ENCODE results near the gene KDM2B.

The KDM2B gene

GRCh38 chr12:121446750-121447149 lies 134.1 kb downstream of the KDM2B start:
- no peak for DNase-seq
- no peak overlapping the region for H2AFZ ChIP-seq (ENCODE audit: low read length)
- no peaks in the 10 kb centered on the region for H3K27me3 ChIP-seq (replicated peaks; ENCODE audit: insufficient read depth, low read length)
- TF ChIP-seq EZH2phosphoT487 (IDR thresholded peaks at IDR 0.05; ENCODE audit: low read length) (no peak), CTCF (IDR thresholded peaks at IDR 0.05; ENCODE audit: low read length) (no peak), EZH2 (optimal IDR thresholded peaks at IDR 0.05; ENCODE audit: low read depth, low read length) (no peak)
- no peak overlapping the region for H3K4me2 ChIP-seq (ENCODE audit: low read depth, low read length)
- no peak overlapping the region for H3K27ac ChIP-seq (ENCODE audit: low read length)
- H3F3A ChIP-seq (ENCODE audit: insufficient read depth, low read length): no peaks in the 10 kb centered on the region
- no peaks in the 10 kb centered on the region for H4K20me1 ChIP-seq (ENCODE audit: insufficient read depth, low read length)
- no peaks in the 10 kb centered on the region for H3K9me3 ChIP-seq (replicated peaks; ENCODE audit: insufficient read depth, low read length)
- no peaks in the 10 kb centered on the region; the same call in 1 of the 2 replicates for H3K4me1 ChIP-seq (ENCODE audit: low read length)
- no peak overlapping the region for H3K4me3 ChIP-seq (ENCODE audit: low read length)
- H3K9me2 ChIP-seq (replicated peaks; ENCODE audit: insufficient read depth, low read length): no peaks in the 10 kb centered on the region
- peaks cover 6% of the 10 kb centered on the region; the same call in 1 of the 2 replicates for H3K79me2 ChIP-seq (ENCODE audit: low read length)
- no peaks in the 10 kb centered on the region for H3K36me3 ChIP-seq (replicated peaks; ENCODE audit: insufficient read depth, low read length)
- no peak overlapping the region for H3K9ac ChIP-seq (ENCODE audit: low read length)

- H3K79me2 ChIP-seq (ENCODE audit: low read length): peaks cover 6% of the 10 kb centered on the region; the same call in 1 of the 2 replicates
- H2AFZ ChIP-seq (ENCODE audit: low read length): no peak overlapping the region
- H3K36me3 ChIP-seq (replicated peaks; ENCODE audit: insufficient read depth, low read length): no peaks in the 10 kb centered on the region
- H3K9me2 ChIP-seq (replicated peaks; ENCODE audit: insufficient read depth, low read length): no peaks in the 10 kb centered on the region
- no peaks in the 10 kb centered on the region for H4K20me1 ChIP-seq (ENCODE audit: insufficient read depth, low read length)
- H3K27ac ChIP-seq (ENCODE audit: low read length): no peak overlapping the region
- no peak overlapping the region for H3K4me2 ChIP-seq (ENCODE audit: low read depth, low read length)
- H3K4me1 ChIP-seq (ENCODE audit: low read length): no peaks in the 10 kb centered on the region
- H3K9ac ChIP-seq (ENCODE audit: low read length): no peak overlapping the region
- H3K4me3 ChIP-seq (ENCODE audit: low read length): no peak overlapping the region
- no peaks in the 10 kb centered on the region for H3K27me3 ChIP-seq (replicated peaks; ENCODE audit: insufficient read depth, low read length)
- H3K9me3 ChIP-seq (replicated peaks; ENCODE audit: insufficient read depth, low read length): no peaks in the 10 kb centered on the region
- DNase-seq: no peak
- TF ChIP-seq EZH2 (optimal IDR thresholded peaks at IDR 0.05; ENCODE audit: low read depth, low read length) (no peak), EZH2phosphoT487 (IDR thresholded peaks at IDR 0.05; ENCODE audit: low read length) (no peak), CTCF (IDR thresholded peaks at IDR 0.05; ENCODE audit: low read length) (no peak)
- H3F3A ChIP-seq (ENCODE audit: insufficient read depth, low read length): no peaks in the 10 kb centered on the region
Measured at GRCh38 chr12:121444842-121445202, 136.0 kb downstream of the KDM2B start.

- Histone ChIP-seq H3K4me2 (ENCODE audit: low read depth, low read length) (no peak overlapping the region), H3K79me2 (ENCODE audit: low read length) (peaks cover 6% of the 10 kb centered on the region; the same call in 1 of the 2 replicates), H3K27ac (ENCODE audit: low read length) (no peak overlapping the region), H3K27me3 (replicated peaks; ENCODE audit: insufficient read depth, low read length) (no peaks in the 10 kb centered on the region), H3K9me2 (replicated peaks; ENCODE audit: insufficient read depth, low read length) (no peaks in the 10 kb centered on the region), H3K9me3 (replicated peaks; ENCODE audit: insufficient read depth, low read length) (no peaks in the 10 kb centered on the region), H3K4me1 (ENCODE audit: low read length) (no peaks in the 10 kb centered on the region), H2AFZ (ENCODE audit: low read length) (no peak overlapping the region), H3F3A (ENCODE audit: insufficient read depth, low read length) (no peaks in the 10 kb centered on the region), H3K9ac (ENCODE audit: low read length) (no peak overlapping the region), H3K4me3 (ENCODE audit: low read length) (no peak overlapping the region), H3K36me3 (replicated peaks; ENCODE audit: insufficient read depth, low read length) (no peaks in the 10 kb centered on the region), H4K20me1 (ENCODE audit: insufficient read depth, low read length) (no peaks in the 10 kb centered on the region)
- TF ChIP-seq CTCF (IDR thresholded peaks at IDR 0.05; ENCODE audit: low read length): no peak
- no peak for TF ChIP-seq EZH2phosphoT487 (IDR thresholded peaks at IDR 0.05; ENCODE audit: low read length)
- TF ChIP-seq EZH2 (optimal IDR thresholded peaks at IDR 0.05; ENCODE audit: low read depth, low read length): no peak
- DNase-seq: no peak
Measured at GRCh38 chr12:121443911-121444841, 136.6 kb downstream of the KDM2B start.

Measured in MM.1S (cell line).